Measurements from ENCODE around the gene SEL1L3.

Gene SEL1L3

GRCh38 chr4:25821267-25821666 lies 41.5 kb downstream of the SEL1L3 start:
- DNase-seq (ENCODE audit: low read depth in 2 of 3, low spot score in 2 of 3), result no peak

DNA sequence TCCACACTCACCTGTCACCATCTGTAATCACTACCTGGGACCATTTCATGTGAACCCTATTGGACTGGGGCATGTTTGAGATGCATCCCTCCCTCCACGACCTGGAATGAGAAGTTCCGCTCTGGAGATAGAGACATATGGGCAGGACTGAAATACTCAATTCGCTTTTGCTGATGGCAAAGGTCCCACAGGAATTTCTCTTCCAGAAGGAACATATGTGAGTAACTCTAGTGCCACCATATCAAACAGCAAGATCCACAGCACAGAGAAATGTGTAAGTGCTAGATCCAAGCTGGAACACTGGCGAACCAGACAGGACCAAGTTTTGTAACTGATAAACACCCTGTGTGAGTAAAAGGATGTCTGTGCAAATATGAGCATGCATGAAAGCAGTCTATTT lies 43.9 kb downstream of the SEL1L3 start:
- DNase-seq (ENCODE audit: low read depth in 2 of 3, low spot score in 2 of 3), result no peak

- DNase-seq (ENCODE audit: low read depth in 2 of 3, low spot score in 2 of 3), result no peak
Observed at GRCh38 chr4:25818371-25818871, 44.4 kb downstream of the SEL1L3 start.

DNA sequence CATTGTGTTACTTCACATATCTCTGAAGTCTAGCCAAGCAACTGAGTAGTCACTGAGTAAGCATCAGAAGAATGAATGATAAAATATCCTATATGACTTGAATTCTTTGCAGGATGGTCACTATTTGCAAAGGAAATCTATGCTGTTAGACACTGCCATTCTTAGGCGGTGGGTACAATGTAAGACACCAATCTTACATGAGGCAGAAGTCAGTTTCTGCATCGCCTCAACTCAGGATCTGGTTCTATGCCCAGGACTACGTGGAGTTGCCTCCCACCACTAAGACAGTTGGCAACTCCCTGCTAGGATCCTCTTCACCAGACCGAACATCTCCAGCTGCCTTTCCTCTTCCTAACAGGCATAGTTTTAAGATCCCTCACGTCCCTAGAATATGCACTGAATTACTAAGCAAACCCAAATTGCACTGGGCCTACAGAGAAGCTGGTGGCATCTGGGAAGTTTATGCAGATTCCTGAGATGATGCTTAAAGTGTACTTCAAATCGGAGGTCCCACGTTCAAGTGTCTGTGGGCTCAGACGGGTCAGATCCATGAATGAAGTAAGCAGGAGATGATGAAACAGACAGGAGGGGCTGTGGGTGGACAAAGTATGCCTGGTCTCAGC lies 45.6 kb downstream of the SEL1L3 start:
- no peak for DNase-seq (ENCODE audit: low read depth in 2 of 3, low spot score in 2 of 3)

GRCh38 chr4:25816591-25817058 lies 46.2 kb downstream of the SEL1L3 start:
- no peak for DNase-seq (ENCODE audit: low read depth in 2 of 3, low spot score in 2 of 3)

DNA sequence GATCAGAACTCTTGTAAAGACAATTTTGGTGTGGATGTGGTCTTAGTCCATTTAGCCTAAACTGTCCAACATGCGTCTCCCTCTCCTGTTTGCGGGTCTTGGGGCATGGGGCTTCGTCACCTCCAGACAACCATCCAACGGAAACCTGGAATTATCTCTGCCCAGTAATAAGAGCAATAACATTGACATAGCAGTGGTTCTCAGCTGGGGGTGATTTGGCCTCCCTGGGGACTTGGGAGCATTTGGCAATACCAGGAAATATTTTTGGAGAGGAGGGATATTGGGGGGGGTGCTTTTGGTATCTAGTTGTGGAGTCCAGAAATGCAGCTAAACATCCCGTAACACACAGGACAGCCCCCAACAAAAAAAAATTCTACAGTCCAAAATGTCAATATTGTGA lies 47.2 kb downstream of the SEL1L3 start:
- no peak for DNase-seq (ENCODE audit: low read depth in 2 of 3, low spot score in 2 of 3)

DNA sequence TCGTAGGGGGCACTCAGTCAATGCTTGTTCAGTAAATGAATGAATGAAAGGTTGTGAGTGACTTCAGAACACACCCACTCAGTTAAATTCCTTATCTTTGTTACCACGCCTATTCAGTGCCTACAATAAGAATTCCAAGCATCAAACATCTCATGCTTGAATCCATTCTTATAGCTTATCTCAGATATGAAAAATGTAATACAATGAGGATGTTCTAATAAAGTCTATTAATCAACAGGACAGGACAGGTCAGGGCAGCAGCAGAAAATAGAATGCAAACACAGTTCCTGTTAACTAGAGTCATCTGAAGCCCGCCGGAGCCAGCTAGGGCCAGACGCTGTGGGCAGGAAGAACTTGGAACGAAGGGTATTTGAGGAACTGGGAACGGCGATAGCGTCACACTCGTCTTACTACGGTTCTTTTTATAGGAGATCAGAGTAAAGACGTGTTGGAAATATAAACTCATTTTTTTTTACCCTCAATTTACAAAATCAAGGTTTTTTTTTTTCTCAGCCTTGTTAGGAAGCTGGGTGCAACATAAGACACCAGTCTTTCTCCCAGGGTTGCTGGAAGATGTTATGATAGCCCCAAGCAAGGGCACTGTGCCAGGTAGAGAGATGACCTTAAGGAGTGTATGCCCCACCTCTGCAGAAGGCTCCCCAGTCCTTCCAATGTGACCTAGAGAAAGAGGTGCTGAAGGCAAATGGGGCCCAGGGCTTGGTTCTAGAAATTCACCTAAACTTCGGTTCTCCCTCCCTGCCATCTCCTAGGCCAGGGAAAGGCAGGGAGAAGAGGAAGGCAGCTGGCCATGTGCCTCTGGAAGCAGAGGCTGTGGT lies 48.3 kb downstream of the SEL1L3 start:
- no peak for DNase-seq (ENCODE audit: low read depth in 2 of 3, low spot score in 2 of 3)

DNA sequence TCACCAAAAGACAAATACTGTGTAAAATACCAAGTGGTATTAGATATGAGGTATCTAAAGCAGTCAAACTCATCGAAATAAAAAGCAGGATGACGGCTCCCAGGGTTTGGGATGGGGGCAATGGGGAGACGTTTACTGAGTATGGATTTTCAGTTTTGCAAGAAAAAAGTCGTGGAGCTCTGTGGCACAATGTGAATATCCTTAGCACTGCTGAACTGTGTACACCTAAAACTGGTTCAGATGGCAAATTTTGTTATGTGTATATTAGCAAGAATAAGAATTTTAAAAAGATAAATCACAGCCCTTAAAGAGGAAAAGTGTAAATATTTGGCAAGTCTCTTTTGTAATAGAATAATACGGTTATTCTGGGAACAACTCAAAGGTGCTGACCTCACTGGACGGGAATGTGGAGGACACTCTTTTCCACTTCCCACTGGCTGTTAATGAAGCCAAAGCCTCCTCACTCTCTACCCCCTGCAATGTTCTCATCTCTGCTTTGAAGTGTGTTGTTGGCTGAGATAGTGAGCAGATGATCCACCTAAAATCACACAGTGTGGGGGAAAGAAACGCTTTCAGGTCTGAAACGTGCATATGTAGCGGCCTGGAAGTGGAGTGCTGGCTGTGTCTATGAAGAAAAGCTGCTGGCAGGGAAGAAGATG lies 49.2 kb downstream of the SEL1L3 start:
- no peak for DNase-seq (ENCODE audit: low read depth in 2 of 3, low spot score in 2 of 3)

DNA sequence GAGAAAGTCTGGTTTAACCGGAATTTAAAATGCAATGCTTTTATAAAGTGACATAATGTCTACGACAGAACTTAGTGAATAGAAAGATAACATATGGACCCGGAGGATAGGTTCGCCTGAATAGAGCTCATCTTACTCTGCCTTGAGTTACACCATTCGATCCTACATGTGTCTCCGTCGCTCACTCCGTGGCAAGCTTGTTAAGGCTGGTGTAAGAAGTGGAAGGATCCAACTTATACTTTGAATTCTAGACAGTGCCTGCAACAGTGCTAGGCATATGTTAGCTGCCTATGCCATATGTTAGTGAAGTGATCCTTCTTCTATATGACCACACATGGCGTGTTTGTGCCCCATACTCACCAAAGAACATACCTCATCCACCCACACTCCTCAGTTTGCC lies 50.9 kb downstream of the SEL1L3 start:
- no peak for DNase-seq (ENCODE audit: low read depth in 2 of 3, low spot score in 2 of 3)

- no peak for DNase-seq (ENCODE audit: low read depth in 2 of 3, low spot score in 2 of 3)
Observed at GRCh38 chr4:25811374-25811690, 51.5 kb downstream of the SEL1L3 start.

- DNase-seq (ENCODE audit: low read depth in 2 of 3, low spot score in 2 of 3), result no peak
Observed at GRCh38 chr4:25810461-25811373, 52.1 kb downstream of the SEL1L3 start.

DNA sequence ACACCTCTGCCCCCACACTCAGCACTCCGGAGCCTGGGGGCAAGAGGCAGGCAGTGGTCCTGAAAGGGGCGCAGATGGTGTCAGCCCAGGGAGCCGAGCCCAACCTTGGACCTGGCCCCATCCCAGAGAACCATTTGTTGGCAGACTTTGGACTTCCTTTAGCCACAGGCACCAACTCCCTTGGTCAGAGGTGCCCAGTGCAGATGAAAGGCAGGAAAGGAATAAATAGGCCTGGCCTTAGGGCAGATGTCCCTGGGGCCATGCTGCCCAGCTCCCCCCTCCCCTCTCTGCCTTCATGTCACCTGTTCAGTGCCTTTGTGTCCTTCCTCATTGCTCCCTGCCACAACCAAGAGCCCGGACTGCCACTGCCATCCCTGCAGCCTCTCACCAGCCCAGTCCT lies 52.8 kb downstream of the SEL1L3 start:
- DNase-seq (ENCODE audit: low read depth in 2 of 3, low spot score in 2 of 3), result no peak

- DNase-seq (ENCODE audit: low read depth in 2 of 3, low spot score in 2 of 3), result no peak
Observed at GRCh38 chr4:25807102-25807728, 55.6 kb downstream of the SEL1L3 start.

- no peak for DNase-seq (ENCODE audit: low read depth in 2 of 3, low spot score in 2 of 3)
Observed at GRCh38 chr4:25805255-25805860, 57.4 kb downstream of the SEL1L3 start.

DNA sequence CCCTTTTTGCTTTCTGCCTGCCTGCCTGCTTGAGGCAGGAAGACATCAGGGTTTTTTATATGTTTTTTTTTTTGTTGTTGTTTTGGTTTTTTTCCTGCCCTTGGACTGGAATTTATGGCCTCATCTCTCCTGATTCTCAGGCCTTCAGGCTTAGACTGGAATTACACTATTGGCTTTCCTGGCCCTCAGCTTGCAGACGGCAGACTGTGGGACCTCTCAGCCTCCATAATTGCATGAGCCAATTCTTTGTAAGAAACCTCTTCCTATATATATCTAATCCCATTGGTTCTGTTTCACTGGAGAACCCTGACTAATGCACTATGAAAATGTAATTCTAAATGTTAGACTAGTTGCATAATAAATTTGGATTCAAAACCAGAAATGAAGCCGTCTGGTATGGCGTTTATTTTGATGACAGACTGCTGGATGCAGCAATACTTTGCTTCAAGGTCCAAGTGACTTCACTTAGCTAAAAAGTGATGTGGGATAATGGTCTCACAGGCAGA lies 59.0 kb downstream of the SEL1L3 start:
- DNase-seq (ENCODE audit: low read depth in 2 of 3, low spot score in 2 of 3), result no peak

GRCh38 chr4:25801594-25801993 lies 61.2 kb downstream of the SEL1L3 start:
- no peak for DNase-seq (ENCODE audit: low read depth in 2 of 3, low spot score in 2 of 3)

- no peak for DNase-seq (ENCODE audit: low read depth in 2 of 3, low spot score in 2 of 3)
Observed at GRCh38 chr4:25800245-25800644, 62.5 kb downstream of the SEL1L3 start.

- DNase-seq (ENCODE audit: low read depth in 2 of 3, low spot score in 2 of 3), result no peak
Observed at GRCh38 chr4:25799522-25799921, 63.3 kb downstream of the SEL1L3 start.

DNA sequence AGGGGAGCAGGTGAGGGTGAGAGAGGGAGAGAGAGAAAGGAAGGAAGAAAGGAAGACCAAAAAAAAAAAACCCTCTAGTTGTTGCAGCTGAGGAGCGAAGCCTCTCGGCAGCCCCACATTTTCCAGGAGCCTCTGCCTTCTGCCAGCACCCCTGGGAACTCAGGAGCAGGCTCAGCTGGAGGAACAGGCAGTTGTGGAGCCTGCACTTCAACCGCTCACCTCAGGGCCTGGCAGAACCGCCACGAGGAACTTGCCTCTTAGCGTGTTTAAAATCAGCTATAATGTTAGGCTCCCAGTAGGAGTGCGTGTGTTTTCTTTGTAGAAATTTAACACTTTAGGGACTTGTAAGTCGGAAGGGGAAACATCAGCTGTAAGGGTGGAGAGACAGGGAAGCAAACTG lies 65.7 kb downstream of the SEL1L3 start:
- no peak for DNase-seq (ENCODE audit: low read depth in 2 of 3, low spot score in 2 of 3)

Data from activated CD8-positive, alpha-beta memory T cell treated with anti-CD3 and anti-CD28 coated beads for 48 hours (primary cell).